Measurements from ENCODE around the gene TBC1D5.

DNA sequence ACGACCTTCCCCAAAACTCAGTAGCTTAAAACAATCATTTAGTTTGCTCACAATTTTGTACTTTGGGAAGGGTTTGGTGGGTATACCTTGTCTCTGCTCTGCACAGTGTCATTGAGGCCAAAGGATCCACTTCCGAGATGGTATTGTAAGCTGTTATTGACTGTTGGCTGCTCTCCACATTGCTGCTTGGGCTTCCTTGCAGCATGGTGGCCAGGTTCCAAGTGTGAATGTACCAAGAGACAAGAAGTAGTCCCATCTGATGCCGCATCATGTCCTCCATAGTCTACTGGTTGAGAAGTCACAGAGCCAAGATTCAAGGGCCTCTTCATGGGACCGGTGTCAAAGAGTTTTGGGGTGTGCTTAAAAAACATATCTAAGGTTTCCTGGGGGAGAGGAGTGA is 589.2 kb downstream of the TBC1D5 start:
- TF ChIP-seq, protein P1, sequence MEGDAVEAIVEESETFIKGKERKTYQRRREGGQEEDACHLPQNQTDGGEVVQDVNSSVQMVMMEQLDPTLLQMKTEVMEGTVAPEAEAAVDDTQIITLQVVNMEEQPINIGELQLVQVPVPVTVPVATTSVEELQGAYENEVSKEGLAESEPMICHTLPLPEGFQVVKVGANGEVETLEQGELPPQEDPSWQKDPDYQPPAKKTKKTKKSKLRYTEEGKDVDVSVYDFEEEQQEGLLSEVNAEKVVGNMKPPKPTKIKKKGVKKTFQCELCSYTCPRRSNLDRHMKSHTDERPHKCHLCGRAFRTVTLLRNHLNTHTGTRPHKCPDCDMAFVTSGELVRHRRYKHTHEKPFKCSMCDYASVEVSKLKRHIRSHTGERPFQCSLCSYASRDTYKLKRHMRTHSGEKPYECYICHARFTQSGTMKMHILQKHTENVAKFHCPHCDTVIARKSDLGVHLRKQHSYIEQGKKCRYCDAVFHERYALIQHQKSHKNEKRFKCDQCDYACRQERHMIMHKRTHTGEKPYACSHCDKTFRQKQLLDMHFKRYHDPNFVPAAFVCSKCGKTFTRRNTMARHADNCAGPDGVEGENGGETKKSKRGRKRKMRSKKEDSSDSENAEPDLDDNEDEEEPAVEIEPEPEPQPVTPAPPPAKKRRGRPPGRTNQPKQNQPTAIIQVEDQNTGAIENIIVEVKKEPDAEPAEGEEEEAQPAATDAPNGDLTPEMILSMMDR (IDR thresholded peaks at IDR 0.05) = no peak
- TF ChIP-seq POLR2A (IDR thresholded peaks at IDR 0.05) = no peak
- TF ChIP-seq EP300 (IDR thresholded peaks at IDR 0.05) = no peak
- TF ChIP-seq POLR2AphosphoS5 (IDR thresholded peaks at IDR 0.05) = no peak

Measured in sigmoid colon (tissue), 4 donors.